ENCODE results near the gene CABYR. TPM values are rescaled to one million over a fixed set of nuclear protein-coding genes. Genes with fewer than 3 reads are reported as not detected.

CABYR gene
- polyA plus RNA-seq, 1 donor (not counting 4 experiments of a cell fraction or from before 2014, with no cell fraction given): 7.7 TPM

GRCh38 chr18:24161304-24161703, 22.4 kb downstream of the CABYR start:
- H3K36me3 ChIP-seq (ENCODE audit: control insufficient read depth in 2 of 2, extremely low read depth in 1 of 2, insufficient read depth in 2 of 2, low read length in 2 of 2): peaks cover 0 to 11% of the 10 kb centered on the region in 2 experiments
- H3K9me1 ChIP-seq (ENCODE audit: control insufficient read depth, extremely low read depth, insufficient read depth, low read length): no peaks in the 10 kb centered on the region
- H2AFZ ChIP-seq (ENCODE audit: control insufficient read depth, low read length): no peak overlapping the region
- no peak overlapping the region for H3K4me2 ChIP-seq (ENCODE audit: control insufficient read depth, extremely low read depth, insufficient read depth, low read depth, low read length)
- no peak overlapping the region for H3K4me3 ChIP-seq (ENCODE audit: control insufficient read depth in 2 of 3, extremely low read depth in 1 of 3, insufficient read depth in 2 of 3, low read depth in 1 of 3, low read length in 3 of 3)
- no peak for FAIRE-seq
- H3K27me3 ChIP-seq (ENCODE audit: control insufficient read depth, extremely low read depth, insufficient read depth, low read length): no peaks in the 10 kb centered on the region
- H3K79me2 ChIP-seq (ENCODE audit: control insufficient read depth, insufficient read depth, low read length): no peaks in the 10 kb centered on the region
- no peak overlapping the region for H3K9ac ChIP-seq (ENCODE audit: control insufficient read depth, extremely low read depth, insufficient read depth, low read length)
- DNase-seq (ENCODE audit: low read depth, low spot score): no peak
- H3K9me3 ChIP-seq (ENCODE audit: control insufficient read depth, low read depth, low read length): no peaks in the 10 kb centered on the region
- dilution Hi-C loops (cut with MboI; ENCODE audit: extremely low pct_ligation_motif_present, low sequenced_read_pairs): no loop called here
- TF ChIP-seq CTCF (optimal IDR thresholded peaks at IDR 0.05 in 1 of 3, IDR thresholded peaks at IDR 0.05 in 1 of 3, conservative IDR thresholded peaks at IDR 0.05 in 1 of 3; ENCODE audit: extremely low read depth in 1 of 3, insufficient read depth in 2 of 3, low read length in 3 of 3) (no peak), EZH2 (IDR thresholded peaks at IDR 0.05; ENCODE audit: low read length) (no peak)
- H3K27ac ChIP-seq (ENCODE audit: control insufficient read depth, insufficient read depth, low read length): no peak overlapping the region
- H3K4me1 ChIP-seq (ENCODE audit: control insufficient read depth, extremely low read depth, insufficient read depth, low read length): no peaks in the 10 kb centered on the region
- H4K20me1 ChIP-seq (ENCODE audit: control insufficient read depth, extremely low read depth, insufficient read depth, low read length): no peaks in the 10 kb centered on the region

- peaks cover 3 to 6% of the 10 kb centered on the region in 2 experiments for H3K36me3 ChIP-seq (ENCODE audit: control insufficient read depth in 2 of 2, extremely low read depth in 1 of 2, insufficient read depth in 2 of 2, low read length in 2 of 2)
- DNase-seq (ENCODE audit: low read depth, low spot score): no peak
- H3K4me2 ChIP-seq (ENCODE audit: control insufficient read depth, extremely low read depth, insufficient read depth, low read depth, low read length): no peak overlapping the region
- no peak overlapping the region for H3K27ac ChIP-seq (ENCODE audit: control insufficient read depth, insufficient read depth, low read length)
- no peak overlapping the region for H2AFZ ChIP-seq (ENCODE audit: control insufficient read depth, low read length)
- no peaks in the 10 kb centered on the region for H3K9me3 ChIP-seq (ENCODE audit: control insufficient read depth, low read depth, low read length)
- no peak for TF ChIP-seq CTCF (optimal IDR thresholded peaks at IDR 0.05 in 1 of 3, IDR thresholded peaks at IDR 0.05 in 1 of 3, conservative IDR thresholded peaks at IDR 0.05 in 1 of 3; ENCODE audit: extremely low read depth in 1 of 3, insufficient read depth in 2 of 3, low read length in 3 of 3)
- no peaks in the 10 kb centered on the region for H3K9me1 ChIP-seq (ENCODE audit: control insufficient read depth, extremely low read depth, insufficient read depth, low read length)
- no peak overlapping the region for H3K4me3 ChIP-seq (ENCODE audit: control insufficient read depth in 2 of 3, extremely low read depth in 1 of 3, insufficient read depth in 2 of 3, low read depth in 1 of 3, low read length in 3 of 3)
- dilution Hi-C loops (cut with MboI; ENCODE audit: extremely low pct_ligation_motif_present, low sequenced_read_pairs): no loop called here
- H3K79me2 ChIP-seq (ENCODE audit: control insufficient read depth, insufficient read depth, low read length): no peaks in the 10 kb centered on the region
- no peak for FAIRE-seq
- H3K27me3 ChIP-seq (ENCODE audit: control insufficient read depth, extremely low read depth, insufficient read depth, low read length): no peaks in the 10 kb centered on the region
- H3K4me1 ChIP-seq (ENCODE audit: control insufficient read depth, extremely low read depth, insufficient read depth, low read length): no peaks in the 10 kb centered on the region
- no peaks in the 10 kb centered on the region for H4K20me1 ChIP-seq (ENCODE audit: control insufficient read depth, extremely low read depth, insufficient read depth, low read length)
- H3K9ac ChIP-seq (ENCODE audit: control insufficient read depth, extremely low read depth, insufficient read depth, low read length): no peak overlapping the region
These were observed 29.6 kb downstream of the CABYR start for GRCh38 chr18:24168496-24168895.

All from keratinocyte (primary cell).